ENCODE measurements around the gene ATP2A3. TPM values are rescaled to one million over a fixed set of nuclear protein-coding genes. Genes with fewer than 3 reads are reported as not detected.

ATP2A3 gene
- total RNA-seq, 2 experiments from 2014 or later = 289 to 297 TPM

- H3K4me3 Mint-ChIP-seq = peak overlapping the region; percentile 12
- no peaks in the 10 kb centered on the region for H3K36me3 Mint-ChIP-seq
Observed at GRCh38 chr17:3890082-3890877, 74.0 kb downstream of the ATP2A3 start.

DNA sequence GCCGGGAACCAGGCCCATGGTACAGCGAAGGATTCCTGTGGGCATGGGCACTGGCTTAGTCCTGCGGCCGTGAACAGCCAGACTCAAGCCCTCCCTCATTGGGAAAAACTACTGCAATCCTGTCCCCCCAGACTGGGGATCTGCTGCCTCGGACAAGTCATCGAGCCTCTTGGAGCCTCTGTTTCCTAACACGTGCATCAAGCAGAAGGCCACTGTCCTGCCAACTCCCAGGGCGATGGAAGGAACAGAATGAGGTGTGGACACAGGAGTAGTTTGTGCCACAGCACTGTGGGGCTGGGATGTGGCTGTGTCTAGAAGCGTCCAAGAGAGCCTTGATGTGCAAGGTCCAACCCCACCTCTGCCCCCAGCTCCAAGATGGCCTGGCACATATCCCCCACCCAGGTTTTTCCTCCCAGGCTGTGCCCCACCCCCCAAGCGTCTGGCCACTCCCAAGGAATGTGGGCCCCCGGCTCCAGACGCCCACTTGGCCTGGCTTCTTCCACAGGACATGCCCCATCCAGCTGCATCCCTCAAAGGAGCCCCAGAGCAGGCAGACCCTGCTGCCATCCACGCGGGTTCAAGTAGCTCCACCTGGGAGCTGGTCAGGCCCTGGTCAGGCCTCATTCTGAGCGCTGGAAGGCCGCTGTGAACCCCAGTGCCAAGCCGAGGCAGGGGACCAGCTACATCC lies 74.8 kb downstream of the ATP2A3 start:
- DNase-seq (no peak), ATAC-seq (ENCODE audit: low read depth) (no peak)
- H3K27ac Mint-ChIP-seq = no peak overlapping the region
- H3K27me3 Mint-ChIP-seq = peaks cover 2% of the 10 kb centered on the region
- H3K36me3 Mint-ChIP-seq = no peaks in the 10 kb centered on the region
- no peaks in the 10 kb centered on the region for H3K9me3 Mint-ChIP-seq
- POLR2A ChIA-PET = interaction anchor here (0.6 to 1.3 kb wide), 2 partner anchors 75 to 148 kb away, joined by 4 to 5 read pairs; no protein-coding TSS in a partner anchor
- no peak overlapping the region for H3K4me3 Mint-ChIP-seq
- H3K4me1 Mint-ChIP-seq = peaks cover 36% of the 10 kb centered on the region

More at GRCh38 chr17:3890082-3890877, 74.0 kb downstream of the ATP2A3 start:
- Mint-ChIP-seq H3K4me1 (peaks cover 39% of the 10 kb centered on the region), H3K27me3 (peaks cover 2% of the 10 kb centered on the region), H3K27ac (peak overlapping the region; percentile 79), H3K9me3 (no peaks in the 10 kb centered on the region)
- DNase-seq = no peak
- POLR2A ChIA-PET = interaction anchor here (0.6 to 1.3 kb wide), 2 partner anchors 75 to 149 kb away, joined by 4 to 5 read pairs; no protein-coding TSS in a partner anchor
- no peak for ATAC-seq (ENCODE audit: low read depth)

DNA sequence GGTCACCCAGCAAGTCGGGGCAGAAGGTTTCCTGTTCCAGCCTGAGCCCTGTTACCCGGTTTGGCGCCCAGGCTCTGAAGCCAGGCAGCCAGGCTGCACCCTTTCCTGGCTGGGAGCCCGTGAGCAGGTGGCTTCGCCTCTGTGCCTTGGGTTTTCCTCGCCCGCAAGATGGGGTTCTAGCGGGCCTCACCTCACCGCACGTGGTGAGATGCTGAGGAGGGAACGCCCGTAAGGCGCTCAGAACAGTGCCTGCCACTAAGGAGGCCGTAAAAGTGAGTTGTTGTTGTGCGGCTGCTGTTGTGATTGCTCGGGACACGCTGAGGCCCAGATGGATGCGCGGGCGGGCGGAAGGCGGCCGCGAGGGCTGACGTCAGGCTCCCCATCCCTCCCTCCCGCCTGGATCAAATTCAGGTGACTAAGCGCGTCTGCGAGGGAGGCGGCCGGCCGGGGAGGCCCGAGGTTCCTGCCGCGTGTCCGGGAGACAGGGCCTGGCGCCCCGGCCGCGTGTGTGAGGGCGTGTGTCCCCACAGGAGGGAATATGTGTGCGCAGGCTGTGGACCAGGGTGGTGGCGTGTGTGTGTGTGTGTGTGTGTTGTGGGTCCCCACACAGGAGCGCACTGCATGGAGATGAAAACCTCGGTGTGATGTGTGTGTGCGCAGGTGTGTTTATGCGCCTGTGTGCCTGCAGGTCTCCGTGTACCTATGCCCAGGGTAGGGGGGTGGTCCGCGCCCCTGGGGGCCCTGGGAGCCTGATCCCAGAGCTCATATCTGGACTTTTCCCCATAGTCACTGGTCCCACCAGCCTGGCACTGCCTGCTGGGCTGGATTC lies 75.7 kb downstream of the ATP2A3 start:
- DNase-seq = no peak
- no peak for ATAC-seq (ENCODE audit: low read depth)
- Mint-ChIP-seq H3K9me3 (no peaks in the 10 kb centered on the region), H3K27me3 (peaks cover 2% of the 10 kb centered on the region), H3K4me3 (no peak overlapping the region), H3K27ac (no peak overlapping the region), H3K36me3 (no peaks in the 10 kb centered on the region), H3K4me1 (peaks cover 32% of the 10 kb centered on the region)
- POLR2A ChIA-PET = no interaction called here

- Mint-ChIP-seq H3K36me3 (no peaks in the 10 kb centered on the region), H3K4me3 (no peak overlapping the region), H3K27ac (peak overlapping the region; percentile 83), H3K4me1 (peaks cover 31% of the 10 kb centered on the region), H3K27me3 (peaks cover 2% of the 10 kb centered on the region), H3K9me3 (no peaks in the 10 kb centered on the region)
- POLR2A ChIA-PET = no interaction called here
- ATAC-seq (ENCODE audit: low read depth) = no peak
- no peak for DNase-seq
Observed at GRCh38 chr17:3887804-3888203, 76.4 kb downstream of the ATP2A3 start.

- POLR2A ChIA-PET = no interaction called here
- peaks cover 31% of the 10 kb centered on the region for H3K4me1 Mint-ChIP-seq
- peak overlapping the region; percentile 67 for H3K4me3 Mint-ChIP-seq
Observed at GRCh38 chr17:3887394-3887793, 76.8 kb downstream of the ATP2A3 start.

GRCh38 chr17:3886776-3887175 lies 77.5 kb downstream of the ATP2A3 start:
- Mint-ChIP-seq H3K9me3 (no peaks in the 10 kb centered on the region), H3K27me3 (peaks cover 2% of the 10 kb centered on the region), H3K27ac (peak overlapping the region; percentile 75), H3K4me3 (peak overlapping the region; percentile 67), H3K4me1 (peaks cover 31% of the 10 kb centered on the region), H3K36me3 (no peaks in the 10 kb centered on the region)
- DNase-seq (peak; percentile 45), ATAC-seq (ENCODE audit: low read depth) (peak; percentile 83)
- POLR2A ChIA-PET = no interaction called here

More at GRCh38 chr17:3887394-3887793, 76.8 kb downstream of the ATP2A3 start:
- DNase-seq (no peak), ATAC-seq (ENCODE audit: low read depth) (no peak)
- Mint-ChIP-seq H3K36me3 (no peaks in the 10 kb centered on the region), H3K27ac (peak overlapping the region; percentile 75), H3K27me3 (peaks cover 2% of the 10 kb centered on the region), H3K9me3 (no peaks in the 10 kb centered on the region)

- Mint-ChIP-seq H3K4me3 (peak overlapping the region; percentile 67), H3K27me3 (no peaks in the 10 kb centered on the region), H3K36me3 (no peaks in the 10 kb centered on the region), H3K4me1 (peaks cover 24% of the 10 kb centered on the region), H3K9me3 (no peaks in the 10 kb centered on the region), H3K27ac (peak overlapping the region; percentile 75)
- DNase-seq = no peak
- POLR2A ChIA-PET = no interaction called here
- no peak for ATAC-seq (ENCODE audit: low read depth)
Observed at GRCh38 chr17:3885970-3886369, 78.3 kb downstream of the ATP2A3 start.

- DNase-seq (no peak), ATAC-seq (ENCODE audit: low read depth) (no peak)
- H3K9me3 Mint-ChIP-seq = no peaks in the 10 kb centered on the region
- no peaks in the 10 kb centered on the region for H3K27me3 Mint-ChIP-seq
- POLR2A ChIA-PET = interaction anchor here (1.5 to 2.0 kb wide), 2 partner anchors 7 to 9 kb away, joined by 4 to 5 read pairs; partner anchors contain the start of gene CAMKK1
- H3K27ac Mint-ChIP-seq = no peak overlapping the region
- H3K36me3 Mint-ChIP-seq = no peaks in the 10 kb centered on the region
- H3K4me3 Mint-ChIP-seq = no peak overlapping the region
- peaks cover 19% of the 10 kb centered on the region for H3K4me1 Mint-ChIP-seq
Observed at GRCh38 chr17:3885271-3885670, 79.0 kb downstream of the ATP2A3 start.

DNA sequence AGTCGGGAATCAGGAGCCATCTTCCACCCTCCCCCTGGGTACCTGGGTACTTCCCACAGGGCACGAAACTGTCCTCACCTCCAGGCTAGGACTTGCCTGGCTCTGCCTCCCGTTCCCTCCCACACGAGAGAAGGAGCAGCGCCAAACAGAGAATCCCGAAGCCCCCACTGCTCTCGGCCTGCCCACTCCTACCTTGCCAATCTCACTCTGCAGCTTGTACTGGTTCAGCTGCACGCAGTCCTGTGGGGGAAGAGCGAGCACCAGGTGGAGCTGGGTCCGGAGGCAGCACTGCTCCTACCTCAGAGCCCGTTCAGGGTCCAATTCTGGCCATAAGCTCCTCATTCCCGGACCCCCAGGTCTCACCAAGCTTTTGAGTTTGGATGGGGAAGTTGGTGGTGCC lies 80.0 kb downstream of the ATP2A3 start:
- no peak for ATAC-seq (ENCODE audit: low read depth)
- POLR2A ChIA-PET = interaction anchor here (1.5 to 2.0 kb wide), 2 partner anchors 9 to 10 kb away, joined by 4 to 5 read pairs; partner anchors contain the start of gene CAMKK1
- Mint-ChIP-seq H3K36me3 (no peaks in the 10 kb centered on the region), H3K4me1 (peaks cover 19% of the 10 kb centered on the region), H3K27ac (no peak overlapping the region), H3K4me3 (no peak overlapping the region), H3K27me3 (no peaks in the 10 kb centered on the region), H3K9me3 (no peaks in the 10 kb centered on the region)
- no peak for DNase-seq

- no peak for DNase-seq
- Mint-ChIP-seq H3K27me3 (no peaks in the 10 kb centered on the region), H3K4me3 (no peak overlapping the region), H3K9me3 (no peaks in the 10 kb centered on the region), H3K27ac (no peak overlapping the region), H3K4me1 (peaks cover 14% of the 10 kb centered on the region), H3K36me3 (no peaks in the 10 kb centered on the region)
- POLR2A ChIA-PET = no interaction called here
- no peak for ATAC-seq (ENCODE audit: low read depth)
Observed at GRCh38 chr17:3882276-3882675, 82.0 kb downstream of the ATP2A3 start.

GRCh38 chr17:3880983-3881382 lies 83.3 kb downstream of the ATP2A3 start:
- no peak overlapping the region for H3K27ac Mint-ChIP-seq
- POLR2A ChIA-PET = no interaction called here
- ATAC-seq (ENCODE audit: low read depth) (no peak), DNase-seq (no peak)
- no peaks in the 10 kb centered on the region for H3K9me3 Mint-ChIP-seq
- H3K36me3 Mint-ChIP-seq = no peaks in the 10 kb centered on the region
- H3K27me3 Mint-ChIP-seq = no peaks in the 10 kb centered on the region
- no peak overlapping the region for H3K4me3 Mint-ChIP-seq
- peaks cover 2% of the 10 kb centered on the region for H3K4me1 Mint-ChIP-seq

GRCh38 chr17:3879591-3880417 lies 84.4 kb downstream of the ATP2A3 start:
- ATAC-seq (ENCODE audit: low read depth) (no peak), DNase-seq (no peak)
- Mint-ChIP-seq H3K4me3 (no peak overlapping the region), H3K36me3 (peaks cover 2% of the 10 kb centered on the region), H3K27ac (peak overlapping the region; percentile 54), H3K9me3 (no peaks in the 10 kb centered on the region), H3K27me3 (no peaks in the 10 kb centered on the region), H3K4me1 (peaks cover 2% of the 10 kb centered on the region)
- POLR2A ChIA-PET = interaction anchor here (0.7 kb wide), 1 partner anchor 34 kb away, joined by 3 read pairs; no protein-coding TSS in a partner anchor

Measured in activated naive CD8-positive, alpha-beta T cell treated with anti-CD3 and anti-CD28 coated beads, Interleukin-2, amount 10 ng/mL, durations not matched to agents 7 days and 5 days (primary cell).